HG03175 (cell line): ENCODE data around the gene ROR1.

ENCODE experiments used
- ATAC-seq: cut with Tn5 transposase; IDR thresholded peaks from one replicate; pipeline ENCODE4 v1.9.1; 2021; ENCODE audit warnings: mild to moderate bottlenecking, moderate library complexity; ENCODE audit not compliant: unreplicated experiment

Gene ROR1

DNA sequence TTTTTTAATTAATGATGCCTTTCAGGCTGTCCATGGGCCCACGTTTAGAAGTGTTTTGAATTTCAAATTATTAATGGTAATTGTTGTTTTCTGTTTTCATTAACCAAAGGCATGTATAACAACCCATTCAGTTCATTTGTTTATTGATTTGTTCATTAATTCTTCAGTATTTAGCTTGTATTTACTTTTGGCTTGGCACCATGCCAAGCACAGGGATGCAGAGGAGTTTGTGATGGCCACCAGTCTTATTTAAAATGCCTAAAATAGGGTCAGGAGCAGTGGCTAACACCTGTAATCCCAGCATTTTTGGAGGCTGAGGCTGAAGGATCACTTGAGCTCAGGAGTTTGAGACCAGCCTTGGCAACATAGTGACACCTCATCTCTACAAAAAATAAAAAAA lies 75.3 kb downstream of the ROR1 start:
- no peak for ATAC-seq

GRCh38 chr1:63854091-63854490 lies 80.3 kb downstream of the ROR1 start:
- no peak for ATAC-seq

- no peak for ATAC-seq
These were observed 82.1 kb downstream of the ROR1 start for GRCh38 chr1:63855942-63856341.

GRCh38 chr1:63856924-63857323 lies 83.1 kb downstream of the ROR1 start:
- ATAC-seq = no peak

DNA sequence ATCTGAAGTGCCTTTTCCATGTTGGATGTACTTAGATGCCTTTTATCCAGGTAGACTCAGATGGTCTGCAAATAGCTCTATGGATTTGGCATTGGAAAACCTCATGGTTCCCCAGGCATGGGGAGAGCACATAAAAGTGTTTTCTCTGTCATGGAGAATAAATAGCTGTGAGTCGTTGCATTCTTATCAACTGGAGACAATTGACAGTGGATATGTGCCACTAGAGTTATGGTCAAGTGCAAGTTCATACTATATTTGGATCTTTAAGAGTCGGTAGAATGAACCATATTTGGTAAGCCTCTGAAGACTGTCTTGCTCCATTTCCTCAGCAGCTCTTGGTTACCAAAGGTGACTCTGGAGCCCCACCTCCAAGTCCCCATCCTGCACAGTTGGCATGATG lies 83.7 kb downstream of the ROR1 start:
- ATAC-seq = no peak

GRCh38 chr1:63858153-63858552 lies 84.3 kb downstream of the ROR1 start:
- ATAC-seq = no peak

- no peak for ATAC-seq
These were observed 85.9 kb downstream of the ROR1 start for GRCh38 chr1:63859480-63860275.

- no peak for ATAC-seq
These were observed 87.4 kb downstream of the ROR1 start for GRCh38 chr1:63861052-63861691.

- no peak for ATAC-seq
These were observed 89.3 kb downstream of the ROR1 start for GRCh38 chr1:63863145-63863544.

DNA sequence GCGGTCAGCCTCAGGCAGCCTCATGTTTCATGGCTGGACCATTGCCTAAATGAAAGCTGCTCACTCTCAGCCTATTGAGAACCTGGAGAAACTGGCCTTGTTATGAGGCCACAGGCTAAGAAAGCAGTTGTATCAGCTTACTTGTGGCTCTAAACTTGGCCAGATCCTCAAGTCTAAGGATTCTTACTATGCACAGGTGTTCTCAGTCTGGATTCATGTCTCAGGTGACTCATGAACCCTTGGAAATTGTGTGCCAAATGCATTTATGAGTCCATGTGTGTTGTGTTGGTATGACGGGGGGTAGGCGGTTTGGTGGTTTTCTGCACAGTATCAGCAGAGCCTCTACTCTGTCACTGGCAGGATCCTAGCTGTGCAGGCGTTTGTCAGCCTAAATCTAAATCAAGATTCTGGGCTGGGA lies 90.4 kb downstream of the ROR1 start:
- no peak for ATAC-seq

DNA sequence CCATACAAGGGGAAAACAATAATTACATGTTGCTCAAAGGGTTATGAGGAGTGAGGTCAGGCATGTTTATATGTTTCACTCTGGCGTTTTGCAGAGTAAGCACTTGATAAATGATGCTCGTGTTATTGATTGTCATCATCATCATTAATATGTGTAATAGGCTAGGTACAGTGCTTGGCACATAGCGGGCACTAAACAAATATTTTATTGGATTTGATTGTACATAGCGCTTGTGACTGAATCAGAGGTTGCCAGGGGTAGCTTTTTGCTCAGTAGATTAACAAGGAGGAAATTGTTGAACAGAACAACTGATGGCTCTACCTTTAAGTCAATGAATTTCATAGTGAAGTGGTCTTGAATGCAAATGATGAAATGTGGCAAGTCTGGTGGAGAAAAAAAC lies 91.7 kb downstream of the ROR1 start:
- no peak for ATAC-seq

DNA sequence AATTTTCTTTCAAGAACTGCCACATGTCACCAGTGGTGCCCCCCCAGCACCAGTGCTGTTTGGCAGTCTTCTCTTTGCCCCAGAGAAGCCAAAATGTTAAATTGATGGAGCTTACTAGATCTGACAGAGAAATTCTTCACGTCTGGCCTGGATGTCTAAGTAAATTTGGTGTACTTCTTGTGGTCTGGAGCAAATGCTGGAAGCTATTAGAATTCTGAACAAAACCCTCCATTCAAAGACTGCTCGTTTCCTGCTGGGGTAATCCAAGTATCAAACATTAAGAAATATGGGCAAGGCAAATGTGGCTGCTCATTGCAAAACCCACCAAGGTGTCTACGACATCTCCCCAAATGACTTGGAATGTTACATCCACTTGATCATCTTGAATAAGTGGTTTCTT lies 92.3 kb downstream of the ROR1 start:
- ATAC-seq = no peak

DNA sequence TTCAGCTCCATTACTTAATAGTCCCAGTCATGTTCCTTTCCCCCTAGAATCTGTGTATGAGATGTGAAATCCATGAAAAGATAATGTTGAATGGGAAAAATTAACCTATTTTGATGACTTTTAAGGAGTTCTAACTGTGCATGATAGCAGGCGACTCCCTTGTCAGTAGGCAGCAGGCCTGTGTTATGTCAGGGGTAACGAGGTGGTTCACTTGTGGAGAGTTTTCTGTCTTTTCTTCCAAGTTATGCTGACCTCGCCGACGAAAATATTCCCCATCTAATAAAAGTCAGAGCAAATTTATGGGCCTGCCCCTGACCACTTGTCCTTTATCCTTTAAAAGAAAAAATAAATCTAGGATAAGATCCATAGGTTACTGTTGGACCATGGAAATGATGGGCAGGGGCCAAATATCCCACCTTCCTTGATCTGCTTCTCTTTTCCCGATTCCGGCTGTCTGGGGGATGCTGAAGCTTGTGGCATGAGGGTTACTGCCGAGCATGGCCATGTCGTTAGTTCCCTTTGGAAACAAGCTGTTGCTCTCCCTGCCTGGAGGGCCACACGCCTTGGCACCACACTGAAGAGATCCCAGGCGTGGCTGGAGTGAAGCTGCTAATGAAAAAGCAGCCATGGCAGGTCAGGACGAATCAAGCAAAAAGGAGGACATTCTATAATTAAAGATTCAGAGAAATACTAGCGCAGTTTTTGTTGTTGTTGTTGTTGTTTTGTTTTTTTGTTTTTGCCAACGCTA lies 93.8 kb downstream of the ROR1 start:
- ATAC-seq = no peak

- no peak for ATAC-seq
These were observed 94.5 kb downstream of the ROR1 start for GRCh38 chr1:63868268-63868781.

GRCh38 chr1:63870152-63870551 lies 96.3 kb downstream of the ROR1 start:
- no peak for ATAC-seq

DNA sequence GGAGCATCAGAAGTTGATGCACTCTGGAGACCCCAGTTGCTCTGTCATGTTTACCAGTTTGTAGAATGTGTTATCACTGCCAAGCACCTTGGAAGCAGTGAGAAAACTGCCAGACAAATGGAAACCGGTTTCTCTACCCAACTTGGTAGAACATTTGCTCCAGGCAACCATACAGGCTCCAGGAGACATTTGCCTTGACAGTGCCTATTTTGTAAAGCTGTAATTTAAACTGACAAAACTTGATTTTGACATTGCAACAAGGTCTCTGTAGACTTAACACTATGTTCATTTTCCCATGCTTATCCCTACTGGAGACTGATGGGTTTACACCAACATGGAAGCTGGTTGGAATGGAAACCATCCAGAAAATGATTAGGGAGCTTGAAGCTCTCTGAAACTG lies 97.6 kb downstream of the ROR1 start:
- no peak for ATAC-seq

GRCh38 chr1:63873751-63874150 lies 99.9 kb downstream of the ROR1 start:
- no peak for ATAC-seq

- ATAC-seq = no peak
These were observed 100.6 kb downstream of the ROR1 start for GRCh38 chr1:63874278-63874880.

DNA sequence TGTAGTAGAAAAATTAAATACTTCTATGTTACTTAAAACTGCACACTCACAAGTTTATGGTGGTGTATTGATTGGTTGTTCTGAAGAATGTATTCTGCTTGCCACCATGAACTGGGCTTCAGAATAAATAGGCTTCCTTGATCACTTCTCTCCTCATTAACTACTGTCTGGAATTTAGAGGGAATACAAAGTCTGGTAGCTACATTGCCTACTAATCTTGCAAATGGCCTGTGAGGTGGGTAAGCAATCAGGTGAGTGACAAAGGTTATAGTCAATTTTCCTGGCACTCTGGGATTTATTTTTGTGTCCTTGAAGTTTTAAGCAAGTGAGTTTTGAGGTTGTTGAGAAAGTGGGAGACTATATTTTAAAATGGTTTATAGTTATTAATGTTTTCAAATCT lies 101.8 kb downstream of the ROR1 start:
- no peak for ATAC-seq

- no peak for ATAC-seq
These were observed 103.4 kb downstream of the ROR1 start for GRCh38 chr1:63877021-63877767.

DNA sequence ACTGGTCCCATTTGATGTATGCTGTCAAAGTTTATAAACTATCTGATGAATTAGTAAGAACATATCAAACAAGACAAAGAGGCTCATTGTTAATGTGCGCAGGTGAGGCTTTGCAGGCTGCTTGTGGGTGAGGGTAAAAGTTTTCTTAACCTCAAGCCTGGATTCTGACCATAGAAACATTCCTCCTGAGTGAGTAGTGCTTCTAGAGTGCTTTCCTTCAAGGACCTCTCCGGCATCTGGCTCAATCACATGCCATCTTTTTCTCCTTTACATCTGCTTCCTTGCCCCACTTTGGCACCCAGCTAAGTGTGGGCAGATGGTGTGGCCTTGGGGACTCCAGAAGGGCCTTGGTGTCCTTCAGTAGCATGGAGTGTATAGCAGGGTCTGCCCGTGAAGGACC lies 104.0 kb downstream of the ROR1 start:
- ATAC-seq = no peak
